Lung (tissue), 12 donors: Measurements from ENCODE around the gene PDE6A. TPM values are rescaled to one million over a fixed set of nuclear protein-coding genes. Genes with fewer than 3 reads are reported as not detected.

Source experiments
- ATAC-seq: fragments of 200-7000 bp; cut with Tn5 transposase; one replicate; pipeline ENCODE4 v1.9.1; 2020; ENCODE audit warnings: moderate number of reproducible peaks; ENCODE audit not compliant: insufficient read depth, low FRiP score
- DNase-seq, 3 donors: peaks; one replicate each; pipeline ENCODE4 v3.0.0-alpha.2; 2013 to 2017
- H3K27ac ChIP-seq, 2 donors: one replicate each; pipeline ENCODE4 v1.5.1; 2013; ENCODE audit warnings: mild to moderate bottlenecking in 2 of 2, moderate library complexity in 2 of 2, control low read depth in 1 of 2, inconsistent platforms in 1 of 2, low read depth in 1 of 2, low read length in 1 of 2
- H3K27me3 ChIP-seq, 3 donors: one replicate each; pipeline ENCODE4 v1.5.1; 2013; ENCODE audit warnings: low read length in 2 of 3; ENCODE audit not compliant: control insufficient read depth in 3 of 3, insufficient read depth in 3 of 3
- H3K36me3 ChIP-seq, 4 donors: one replicate each; pipeline ENCODE4 v1.5.1; 2013; ENCODE audit warnings: low read length in 4 of 4, mild to moderate bottlenecking in 1 of 4, moderate library complexity in 1 of 4; ENCODE audit not compliant: control insufficient read depth in 4 of 4, insufficient read depth in 4 of 4
- H3K4me1 ChIP-seq, 5 donors: one replicate each; pipeline ENCODE4 v1.5.1; 2013; ENCODE audit warnings: low read length in 5 of 5, mild to moderate bottlenecking in 2 of 5, moderate library complexity in 1 of 5; ENCODE audit not compliant: control insufficient read depth in 5 of 5, insufficient read depth in 5 of 5
- H3K4me3 ChIP-seq: one replicate; pipeline ENCODE4 v1.5.1; 2013; ENCODE audit warnings: mild to moderate bottlenecking, control low read depth, moderate library complexity
- H3K9ac ChIP-seq, 2 donors: one replicate each; pipeline ENCODE4 v1.5.1; 2013; ENCODE audit warnings: low read length in 2 of 2, control low read depth in 1 of 2; ENCODE audit not compliant: insufficient read depth in 1 of 2
- H3K9me3 ChIP-seq, 4 donors: one replicate each; pipeline ENCODE4 v1.5.1; 2013; ENCODE audit warnings: low read length in 3 of 4, mild to moderate bottlenecking in 1 of 4, moderate library complexity in 1 of 4; ENCODE audit not compliant: control insufficient read depth in 4 of 4, insufficient read depth in 3 of 4
- CTCF ChIP-seq: IDR thresholded peaks from 2 replicates; pipeline ENCODE4 v1.5.1; 2012; ENCODE audit warnings: mild to moderate bottlenecking; ENCODE audit errors: control extremely low read depth, extremely low read depth
- WGBS, 2 donors: extraction: QIAGEN DNeasy Blood & Tissue Kit; methylation state at CpG; one replicate each; pipeline ENCODE4 v1.1.7; 2013; 5-methylcytosine and 5-hydroxymethylcytosine counted together
- polyA plus RNA-seq, 2 donors: library from polyadenylated mRNA; stranded (reverse); fragments of 200-250 nt; gene quantifications; one replicate each; pipeline ENCODE4 v1.2.1, GENCODE V29; 2013
- total RNA-seq, 2 donors: library from RNA; depleted of rRNA in 1 of 2; stranded (reverse); fragments of >200 nt in 1 of 2; gene quantifications; one replicate each; pipeline ENCODE4 v1.2.1, GENCODE V29; 2014 to 2021
- donor health status: control.
- donor health status: control.
- donor health status: Bipolar disorder and iron deficiency.
- donor health status: healthy.
- donor health status: DM: yes; HTN: yes; CAD: no.

Gene PDE6A
- total and polyA plus RNA-seq, 4 donors: 0.03 to 0.06 (median 0.06) TPM; not detected in 1

- ATAC-seq (no peak), DNase-seq (peak in 2 of 3 donors; percentile 14 to 22)
- WGBS, 2 donors: 76 to 87% methylated on average over 9 of the region's 9 CpGs
- TF ChIP-seq CTCF: no peak
- no peaks in the 10 kb centered on the region for H3K27me3 ChIP-seq
- H3K9ac ChIP-seq: no peak overlapping the region
- peaks cover 0 to 5% (median 0%) of the 10 kb centered on the region in 5 donors for H3K4me1 ChIP-seq
- no peak overlapping the region for H3K4me3 ChIP-seq
- H3K9me3 ChIP-seq: no peaks in the 10 kb centered on the region
- H3K36me3 ChIP-seq: no peaks in the 10 kb centered on the region
- no peak overlapping the region for H3K27ac ChIP-seq
Measured at GRCh38 chr5:149953436-149954121, 9.0 kb upstream of the PDE6A start.

- no peak for DNase-seq
- no peaks in the 10 kb centered on the region for H3K9me3 ChIP-seq
- peaks cover 0 to 5% (median 0%) of the 10 kb centered on the region in 5 donors for H3K4me1 ChIP-seq
- no peaks in the 10 kb centered on the region for H3K27me3 ChIP-seq
- no peak overlapping the region for H3K4me3 ChIP-seq
- 81 to 94% methylated on average over 6 of the region's 6 CpGs for WGBS, 2 donors
- TF ChIP-seq CTCF: no peak
- no peaks in the 10 kb centered on the region for H3K36me3 ChIP-seq
- no peak for ATAC-seq
- H3K27ac ChIP-seq: no peak overlapping the region
- H3K9ac ChIP-seq: no peak overlapping the region
Measured at GRCh38 chr5:149951138-149951749, 6.7 kb upstream of the PDE6A start.

- H3K9me3 ChIP-seq: no peaks in the 10 kb centered on the region
- ATAC-seq: no peak
- no peak for TF ChIP-seq CTCF
- H3K36me3 ChIP-seq: no peaks in the 10 kb centered on the region
- H3K9ac ChIP-seq: no peak overlapping the region
- H3K27ac ChIP-seq: no peak overlapping the region
- WGBS, 2 donors: 64 to 77% methylated on average over 5 of the region's 5 CpGs
- no peak overlapping the region for H3K4me3 ChIP-seq
- no peaks in the 10 kb centered on the region for H3K27me3 ChIP-seq
- DNase-seq: no peak
- H3K4me1 ChIP-seq: peaks cover 0 to 5% (median 0%) of the 10 kb centered on the region in 5 donors
Measured at GRCh38 chr5:149948993-149949392, 4.4 kb upstream of the PDE6A start.
